Measurements from ENCODE around the gene THOC6. TPM values are rescaled to one million over a fixed set of nuclear protein-coding genes. Genes with fewer than 3 reads are reported as not detected.

The THOC6 gene
- total and polyA plus RNA-seq, 2 donors (not counting 3 experiments of a cell fraction or from before 2014, with no cell fraction given): 23.9 to 39.3 TPM

DNA sequence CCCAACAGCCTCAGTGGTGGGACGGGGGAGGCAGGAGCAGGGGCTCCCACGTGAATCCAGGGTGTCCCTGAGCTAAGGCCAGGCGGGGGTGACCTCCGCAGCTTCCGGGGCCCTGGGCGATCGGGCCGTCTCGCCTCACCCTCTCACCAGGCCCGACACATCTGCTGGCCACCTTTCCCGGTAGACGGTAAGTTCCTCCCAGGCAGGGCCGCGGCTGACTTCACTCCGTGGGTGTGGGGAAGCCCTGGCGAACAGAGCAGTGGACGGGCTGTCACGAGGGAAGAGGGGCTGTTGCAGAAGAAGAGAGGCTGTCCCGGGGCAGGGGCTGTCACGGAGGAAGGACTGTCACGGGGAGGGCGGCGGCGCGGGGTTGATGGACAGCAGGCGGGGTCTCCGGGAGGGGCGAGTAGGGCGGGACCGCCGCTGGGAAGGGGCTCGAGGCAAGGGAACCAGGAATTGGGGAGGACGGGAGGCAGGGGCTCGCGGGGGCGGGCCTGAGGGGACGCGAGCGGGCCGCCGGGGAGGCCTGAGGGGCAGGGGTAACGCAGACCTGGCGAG is 44.1 kb upstream of the THOC6 start:
- Histone ChIP-seq H3K9me3 (replicated peaks; ENCODE audit: control insufficient read depth, insufficient read depth, low read length) (no peaks in the 10 kb centered on the region), H3K4me2 (ENCODE audit: insufficient read depth, low read length) (peak overlapping the region; percentile 68), H3K27ac (ENCODE audit: insufficient read depth, low read depth, low read length) (no peak overlapping the region), H3K79me2 (ENCODE audit: control insufficient read depth, insufficient read depth, low read length) (peaks cover 5% of the 10 kb centered on the region), H2AFZ (ENCODE audit: low read depth, low read length) (peak overlapping the region; percentile 86), H3K9me1 (replicated peaks; ENCODE audit: control insufficient read depth, extremely low read depth, insufficient read depth, low read length) (no peaks in the 10 kb centered on the region), H4K20me1 (replicated peaks; ENCODE audit: control insufficient read depth, extremely low read depth, insufficient read depth, low read length) (no peaks in the 10 kb centered on the region), H3K36me3 (ENCODE audit: control insufficient read depth in 2 of 2, extremely low read depth in 1 of 2, insufficient read depth in 2 of 2, low read length in 2 of 2) (peaks cover 0 to 2% of the 10 kb centered on the region in 2 experiments), H3K4me3 (replicated peaks in 1 of 3; ENCODE audit: insufficient read depth in 1 of 3, low read depth in 1 of 3, low read length in 3 of 3) (peak overlapping the region; percentile 53 to 74 (median 55)), H3K27me3 (ENCODE audit: control insufficient read depth in 2 of 2, insufficient read depth in 2 of 2, low read length in 2 of 2) (no peaks in the 10 kb centered on the region), H3K4me1 (ENCODE audit: control insufficient read depth, extremely low read depth, insufficient read depth, low read length) (peaks cover 10% of the 10 kb centered on the region), H3K9ac (replicated peaks; ENCODE audit: extremely low read depth, insufficient read depth, low read length) (peak overlapping the region; percentile 79)
- ChIA-PET CTCF (interaction anchor here (1.6 to 2.8 kb wide), 2 partner anchors 52 kb away, joined by 4 to 8 read pairs; no protein-coding TSS in a partner anchor), POLR2A (interaction anchor here (1.5 kb wide), 1 partner anchor 8 kb away, joined by 3 read pairs; no protein-coding TSS in a partner anchor)
- intact Hi-C loops (cut with micrococcal nuclease): loop anchor here (1.0 kb wide), 1 partner anchor 10 kb away; the partner anchor contains the start of gene PAQR4
- dilution Hi-C loops (cut with MboI; ENCODE audit: extremely low pct_ligation_motif_present, low sequenced_read_pairs): no loop called here
- DNase-seq (ENCODE audit: low read depth, low spot score): no peak
- no peak for TF ChIP-seq GATA2 (IDR thresholded peaks at IDR 0.05; ENCODE audit: insufficient read depth, insufficient read length, low read depth, low read length)
- no peak for TF ChIP-seq MYC (IDR thresholded peaks at IDR 0.05; ENCODE audit: low read depth, low read length)
- TF ChIP-seq FOS (IDR thresholded peaks at IDR 0.05; ENCODE audit: borderline replicate concordance, insufficient read depth, low read length): no peak
- no peak for TF ChIP-seq EZH2 (IDR thresholded peaks at IDR 0.05; ENCODE audit: borderline replicate concordance, low read depth, low read length, severe bottlenecking)
- no peak for TF ChIP-seq POLR2AphosphoS5 (IDR thresholded peaks at IDR 0.05; ENCODE audit: insufficient read depth, low read depth, low read length)
- TF ChIP-seq, protein P1, sequence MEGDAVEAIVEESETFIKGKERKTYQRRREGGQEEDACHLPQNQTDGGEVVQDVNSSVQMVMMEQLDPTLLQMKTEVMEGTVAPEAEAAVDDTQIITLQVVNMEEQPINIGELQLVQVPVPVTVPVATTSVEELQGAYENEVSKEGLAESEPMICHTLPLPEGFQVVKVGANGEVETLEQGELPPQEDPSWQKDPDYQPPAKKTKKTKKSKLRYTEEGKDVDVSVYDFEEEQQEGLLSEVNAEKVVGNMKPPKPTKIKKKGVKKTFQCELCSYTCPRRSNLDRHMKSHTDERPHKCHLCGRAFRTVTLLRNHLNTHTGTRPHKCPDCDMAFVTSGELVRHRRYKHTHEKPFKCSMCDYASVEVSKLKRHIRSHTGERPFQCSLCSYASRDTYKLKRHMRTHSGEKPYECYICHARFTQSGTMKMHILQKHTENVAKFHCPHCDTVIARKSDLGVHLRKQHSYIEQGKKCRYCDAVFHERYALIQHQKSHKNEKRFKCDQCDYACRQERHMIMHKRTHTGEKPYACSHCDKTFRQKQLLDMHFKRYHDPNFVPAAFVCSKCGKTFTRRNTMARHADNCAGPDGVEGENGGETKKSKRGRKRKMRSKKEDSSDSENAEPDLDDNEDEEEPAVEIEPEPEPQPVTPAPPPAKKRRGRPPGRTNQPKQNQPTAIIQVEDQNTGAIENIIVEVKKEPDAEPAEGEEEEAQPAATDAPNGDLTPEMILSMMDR (IDR thresholded peaks at IDR 0.05; ENCODE audit: extremely low read depth in 1 of 2, insufficient read depth in 1 of 2, low read depth in 1 of 2, low read length in 2 of 2): no peak
- TF ChIP-seq JUN (IDR thresholded peaks at IDR 0.05; ENCODE audit: borderline replicate concordance, insufficient read depth, insufficient read length, low read depth): no peak
- TF ChIP-seq POLR2A (IDR thresholded peaks at IDR 0.05; ENCODE audit: low read depth, low read length): no peak
- TF ChIP-seq, protein P2, sequence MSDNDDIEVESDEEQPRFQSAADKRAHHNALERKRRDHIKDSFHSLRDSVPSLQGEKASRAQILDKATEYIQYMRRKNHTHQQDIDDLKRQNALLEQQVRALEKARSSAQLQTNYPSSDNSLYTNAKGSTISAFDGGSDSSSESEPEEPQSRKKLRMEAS (IDR thresholded peaks at IDR 0.05; ENCODE audit: insufficient read depth, insufficient read length): no peak
- TSS peak; percentile 48 for BruUV-seq (replicated peaks)
- no peak for FAIRE-seq

Measured in endothelial cell of umbilical vein (primary cell).